OCI-LY1 (cell line): ENCODE results near the gene TSR1.

ENCODE experiments used
- H2AFZ ChIP-seq: fragments of 200-600 bp; sonication (generic), shearing (Covaris generic); 2 replicates; pipeline ENCODE4 v1.6.0; 2014; ENCODE audit warnings: antibody characterized with exemption, mild to moderate bottlenecking, low read length
- H3F3A ChIP-seq: fragments of 200-600 bp; sonication (generic), shearing (Covaris generic); 2 replicates; pipeline ENCODE4 v1.6.0; 2014; ENCODE audit warnings: mild to moderate bottlenecking, antibody characterized with exemption, low read length, moderate library complexity; ENCODE audit not compliant: insufficient read depth
- H3K27ac ChIP-seq: fragments of 200-600 bp; sonication (generic); 2 replicates; pipeline ENCODE4 v1.5.1; 2014; ENCODE audit warnings: low read length, mixed run types, mild to moderate bottlenecking, low read depth; ENCODE audit not compliant: poor library complexity, severe bottlenecking
- H3K27me3 ChIP-seq: fragments of 200-600 bp; sonication (generic); 2 replicates; pipeline ENCODE4 v1.6.0; 2014; ENCODE audit warnings: antibody characterized with exemption, mild to moderate bottlenecking, low read length, moderate library complexity; ENCODE audit not compliant: insufficient read depth
- H3K36me3 ChIP-seq: fragments of 200-600 bp; sonication (generic); 2 replicates; pipeline ENCODE4 v1.6.1; 2014; ENCODE audit warnings: mild to moderate bottlenecking, antibody characterized with exemption, low read length, moderate library complexity, mixed read lengths; ENCODE audit not compliant: insufficient read depth
- H3K4me1 ChIP-seq: fragments of 200-600 bp; sonication (generic); 2 replicates; pipeline ENCODE4 v1.5.1; 2014; ENCODE audit warnings: mild to moderate bottlenecking, low read length, moderate library complexity; ENCODE audit not compliant: insufficient read depth, severe bottlenecking
- H3K4me2 ChIP-seq: fragments of 200-600 bp; sonication (generic), shearing (Covaris generic); 2 replicates; pipeline ENCODE4 v1.6.1; 2014; ENCODE audit warnings: low read length
- H3K4me3 ChIP-seq: fragments of 200-600 bp; sonication (generic); 2 replicates; pipeline ENCODE4 v1.5.1; 2014; ENCODE audit warnings: low read length, low read depth, mild to moderate bottlenecking, mixed read lengths; ENCODE audit not compliant: poor library complexity, severe bottlenecking
- H3K79me2 ChIP-seq: fragments of 200-600 bp; shearing (Covaris generic); 2 replicates; pipeline ENCODE4 v1.6.1; 2016; ENCODE audit warnings: mixed run types, low read length, mixed read lengths; ENCODE audit not compliant: insufficient read depth
- H3K9ac ChIP-seq: fragments of 200-600 bp; sonication (generic), shearing (Covaris generic); 2 replicates; pipeline ENCODE4 v1.6.1; 2014; ENCODE audit warnings: mild to moderate bottlenecking, low read length, mixed read lengths
- H3K9me2 ChIP-seq: fragments of 200-600 bp; sonication (generic), shearing (Covaris generic); 2 replicates; pipeline ENCODE4 v1.6.1; 2014; ENCODE audit warnings: low read depth, mild to moderate bottlenecking, low read length, mixed read lengths
- H3K9me3 ChIP-seq: fragments of 200-600 bp; shearing (Covaris generic); 2 replicates; pipeline ENCODE4 v1.6.1; 2014; ENCODE audit warnings: low read length, mixed read lengths
- H4K20me1 ChIP-seq: fragments of 200-600 bp; sonication (generic), shearing (Covaris generic); 2 replicates; pipeline ENCODE4 v1.6.0; 2016; ENCODE audit warnings: mild to moderate bottlenecking, low read length; ENCODE audit not compliant: insufficient read depth
- EZH2 ChIP-seq: fragments of 200-600 bp; sonication (generic), shearing (Covaris generic); IDR thresholded peaks from 2 replicates; pipeline ENCODE4 v1.8.0; 2017; ENCODE audit warnings: borderline replicate concordance, mixed run types, mild to moderate bottlenecking, antibody characterized with exemption, low read length, moderate library complexity, mixed read lengths
- TF ChIP-seq, protein P1 (sequence below): fragments of 200-600 bp; sonication (generic), shearing (Covaris generic); IDR thresholded peaks from 2 replicates; pipeline ENCODE4 v1.5.1; 2017; ENCODE audit warnings: mild to moderate bottlenecking, antibody characterized with exemption, low read length, moderate library complexity, mixed read lengths

TSR1 gene

DNA sequence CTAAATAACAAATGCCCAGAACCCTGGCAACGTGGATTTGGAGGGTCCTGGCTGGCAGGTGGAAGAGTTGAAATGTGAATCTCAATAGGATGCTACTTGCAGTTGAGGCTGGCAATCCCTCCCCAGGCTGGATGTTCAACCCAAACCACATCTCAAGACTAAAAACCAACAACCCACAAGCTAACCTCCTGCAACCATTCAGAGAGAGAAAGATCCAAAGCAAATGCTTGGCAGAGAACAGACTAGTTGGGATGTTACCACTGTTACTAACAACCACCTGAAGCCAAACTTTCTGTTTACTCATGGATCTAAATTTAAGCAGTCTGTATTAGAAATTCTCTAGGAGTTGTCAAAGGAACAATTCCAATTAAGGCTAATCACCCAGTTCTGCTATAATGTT, 60.5 kb downstream of the TSR1 start:
- TF ChIP-seq EZH2: no peak
- TF ChIP-seq, protein P1, sequence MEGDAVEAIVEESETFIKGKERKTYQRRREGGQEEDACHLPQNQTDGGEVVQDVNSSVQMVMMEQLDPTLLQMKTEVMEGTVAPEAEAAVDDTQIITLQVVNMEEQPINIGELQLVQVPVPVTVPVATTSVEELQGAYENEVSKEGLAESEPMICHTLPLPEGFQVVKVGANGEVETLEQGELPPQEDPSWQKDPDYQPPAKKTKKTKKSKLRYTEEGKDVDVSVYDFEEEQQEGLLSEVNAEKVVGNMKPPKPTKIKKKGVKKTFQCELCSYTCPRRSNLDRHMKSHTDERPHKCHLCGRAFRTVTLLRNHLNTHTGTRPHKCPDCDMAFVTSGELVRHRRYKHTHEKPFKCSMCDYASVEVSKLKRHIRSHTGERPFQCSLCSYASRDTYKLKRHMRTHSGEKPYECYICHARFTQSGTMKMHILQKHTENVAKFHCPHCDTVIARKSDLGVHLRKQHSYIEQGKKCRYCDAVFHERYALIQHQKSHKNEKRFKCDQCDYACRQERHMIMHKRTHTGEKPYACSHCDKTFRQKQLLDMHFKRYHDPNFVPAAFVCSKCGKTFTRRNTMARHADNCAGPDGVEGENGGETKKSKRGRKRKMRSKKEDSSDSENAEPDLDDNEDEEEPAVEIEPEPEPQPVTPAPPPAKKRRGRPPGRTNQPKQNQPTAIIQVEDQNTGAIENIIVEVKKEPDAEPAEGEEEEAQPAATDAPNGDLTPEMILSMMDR: no peak
- no peak overlapping the region for H3K27ac ChIP-seq

DNA sequence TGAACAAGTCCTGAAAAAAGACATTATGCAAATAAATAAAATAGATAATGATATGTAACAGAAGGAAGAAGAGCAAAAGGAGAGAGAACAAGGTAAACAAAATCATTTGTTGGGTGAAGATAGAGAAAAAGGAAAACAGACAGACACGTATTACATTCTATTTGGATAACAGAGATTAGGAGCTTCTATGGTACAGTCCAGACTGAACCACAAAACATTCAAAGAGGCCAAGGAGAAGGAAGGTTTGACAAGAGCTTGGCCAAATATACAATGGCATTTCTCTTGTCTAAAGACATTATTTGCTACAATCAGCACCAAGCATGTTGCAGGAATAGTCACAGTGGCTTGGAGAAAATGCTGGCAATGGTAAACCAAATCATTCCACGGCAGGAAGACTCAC, 61.8 kb downstream of the TSR1 start:
- no peak overlapping the region for H3K4me2 ChIP-seq
- H3K36me3 ChIP-seq: peaks cover 5% of the 10 kb centered on the region; the same call in 1 of the 2 replicates

More for the DNA sequence above, 60.5 kb downstream of the TSR1 start:
- Histone ChIP-seq H3F3A (no peaks in the 10 kb centered on the region), H3K36me3 (peaks cover 13% of the 10 kb centered on the region), H3K9me2 (no peaks in the 10 kb centered on the region), H3K4me1 (no peaks in the 10 kb centered on the region), H3K4me2 (no peak overlapping the region), H3K9ac (no peak overlapping the region), H3K79me2 (no peaks in the 10 kb centered on the region), H2AFZ (no peak overlapping the region), H4K20me1 (no peaks in the 10 kb centered on the region), H3K27me3 (no peaks in the 10 kb centered on the region), H3K9me3 (no peaks in the 10 kb centered on the region), H3K4me3 (no peak overlapping the region)

More for the DNA sequence above, 61.8 kb downstream of the TSR1 start:
- Histone ChIP-seq H3K9me2 (no peaks in the 10 kb centered on the region), H2AFZ (no peak overlapping the region), H3K9me3 (no peaks in the 10 kb centered on the region), H4K20me1 (no peaks in the 10 kb centered on the region), H3K27me3 (no peaks in the 10 kb centered on the region), H3K27ac (no peak overlapping the region), H3K4me3 (no peak overlapping the region), H3K9ac (no peak overlapping the region), H3K79me2 (no peaks in the 10 kb centered on the region), H3F3A (no peaks in the 10 kb centered on the region), H3K4me1 (no peaks in the 10 kb centered on the region)
- no peak for TF ChIP-seq EZH2
- TF ChIP-seq, protein P1: no peak
